HG02798 (cell line): Measurements from ENCODE around the gene FGD2.

ENCODE experiments used
- ATAC-seq: cut with Tn5 transposase; IDR thresholded peaks from one replicate; pipeline ENCODE4 v1.9.1; 2021; ENCODE audit warnings: mild to moderate bottlenecking; ENCODE audit not compliant: unreplicated experiment, poor library complexity

The FGD2 gene

DNA sequence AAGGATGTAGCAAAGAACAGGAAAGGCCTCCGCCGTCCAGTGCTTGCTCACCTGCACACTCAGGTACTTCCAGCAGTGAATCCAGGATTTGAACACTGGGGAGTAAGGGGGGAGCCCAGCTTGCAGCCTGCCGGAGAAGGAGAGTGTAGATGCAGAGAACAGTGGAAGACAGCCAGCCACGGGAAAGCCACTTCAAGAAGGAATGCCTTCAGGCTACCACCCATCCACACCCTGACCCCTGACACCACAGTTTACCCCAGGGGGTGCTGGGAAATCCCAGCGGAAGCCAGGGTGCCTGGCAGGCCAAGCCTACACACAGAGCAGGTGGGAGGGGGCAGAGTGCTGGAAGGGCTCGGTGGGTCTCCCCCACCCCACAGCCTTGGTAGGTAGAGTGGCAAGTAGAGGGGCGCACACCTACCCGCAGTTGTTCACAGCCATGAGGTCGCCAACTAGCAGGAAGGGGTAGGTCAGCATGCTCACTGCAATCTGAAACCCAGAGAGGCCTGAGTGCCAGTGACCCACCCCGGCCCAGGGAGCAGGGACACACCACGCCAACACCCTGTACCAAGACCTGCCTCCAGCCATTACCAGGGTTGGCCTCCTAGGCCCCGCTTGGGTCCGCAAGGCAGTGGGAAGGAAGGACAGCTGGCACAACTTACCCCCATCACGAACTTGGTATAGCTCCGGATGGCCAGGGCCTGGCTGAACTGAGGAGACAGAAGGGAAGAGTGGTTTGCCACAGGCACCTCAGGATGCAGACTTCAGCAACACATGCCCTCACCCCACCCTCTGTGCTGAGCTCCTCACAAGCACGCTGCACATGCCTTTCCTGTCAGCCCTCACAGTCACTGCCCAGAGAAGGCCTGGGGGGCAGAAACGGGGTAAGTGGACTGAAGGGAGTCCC, 35.2 kb upstream of the FGD2 start:
- no peak for ATAC-seq

- no peak for ATAC-seq
Measured at GRCh38 chr6:36970892-36971842, 34.3 kb upstream of the FGD2 start.

- no peak for ATAC-seq
Measured at GRCh38 chr6:36971921-36972673, 33.4 kb upstream of the FGD2 start.

DNA sequence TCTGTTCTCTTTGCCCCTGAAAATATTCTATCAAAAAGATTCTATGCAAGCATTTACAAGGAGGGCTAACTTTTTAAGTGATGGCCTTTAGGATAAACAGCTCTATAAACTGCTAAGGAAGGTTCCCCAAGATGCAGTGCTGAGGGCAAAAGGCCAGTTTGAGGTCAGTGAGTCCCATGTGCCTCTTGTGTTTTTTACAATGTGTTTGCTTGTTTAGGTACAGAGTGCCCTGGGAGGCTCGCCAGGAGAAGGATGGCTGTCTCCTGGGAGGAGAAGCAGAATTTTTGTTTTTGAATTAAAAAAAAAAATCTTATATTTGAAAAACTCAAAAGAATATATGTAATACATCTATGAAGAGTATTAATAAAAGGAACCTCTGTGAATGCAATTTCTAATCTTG, 32.3 kb upstream of the FGD2 start:
- ATAC-seq = no peak

DNA sequence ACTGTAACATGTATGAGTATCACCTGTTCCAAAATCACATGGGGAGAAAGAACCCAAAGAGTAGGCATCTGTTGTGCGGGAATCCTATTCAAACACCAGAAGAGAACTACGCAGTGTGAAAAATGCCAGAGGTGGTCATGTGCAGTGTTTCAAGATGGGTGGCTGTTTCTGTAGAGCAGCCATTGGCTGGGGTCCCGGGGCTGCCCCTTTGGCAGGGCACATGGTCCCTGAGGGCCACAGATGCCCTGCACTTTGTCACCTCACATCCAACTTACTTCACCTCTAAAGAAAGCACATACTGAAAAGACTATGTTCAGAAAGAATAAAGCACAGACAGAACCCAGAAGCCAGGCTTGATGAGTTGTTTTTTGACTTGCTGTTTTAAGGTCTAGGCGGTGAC, 31.8 kb upstream of the FGD2 start:
- no peak for ATAC-seq

DNA sequence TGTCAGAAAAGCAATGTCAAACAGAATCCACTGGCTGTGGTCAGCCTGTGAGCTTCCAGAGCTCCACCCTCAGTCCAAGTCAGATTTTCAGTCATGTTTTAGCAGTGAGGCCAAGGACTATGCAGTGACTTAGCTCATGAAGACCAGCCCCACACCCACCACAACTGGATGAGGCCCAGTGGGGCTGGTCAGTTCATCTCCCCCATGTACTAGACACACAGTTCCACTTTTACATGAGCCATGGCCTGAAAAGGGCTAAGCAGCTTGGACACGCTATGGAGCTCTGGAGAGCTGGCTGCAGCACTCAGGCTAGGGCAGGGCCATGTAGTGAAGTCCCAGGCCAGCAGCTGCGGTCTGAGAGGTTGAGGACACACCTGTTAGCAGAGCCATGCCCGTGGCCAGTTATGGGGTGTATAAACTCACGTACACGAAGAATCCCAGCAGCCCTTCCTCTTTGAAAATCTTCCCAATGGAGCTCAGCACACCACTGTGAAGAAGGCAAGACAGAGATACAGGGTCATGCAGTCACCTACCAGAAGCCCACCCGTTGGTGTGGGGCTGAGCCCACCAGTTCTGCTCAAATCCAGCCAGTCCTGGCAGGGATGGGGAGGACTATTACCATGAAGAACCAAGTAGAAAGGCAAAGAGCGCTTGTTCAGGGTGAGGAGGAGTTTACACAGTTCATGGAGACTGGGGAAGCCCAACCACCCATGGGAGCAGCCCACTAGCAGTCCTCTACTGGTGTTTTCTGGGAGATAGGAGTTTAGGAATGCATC, 30.0 kb upstream of the FGD2 start:
- ATAC-seq = no peak

- no peak for ATAC-seq
Measured at GRCh38 chr6:36976007-36976264, 29.5 kb upstream of the FGD2 start.

GRCh38 chr6:36976509-36976908, 28.9 kb upstream of the FGD2 start:
- no peak for ATAC-seq

DNA sequence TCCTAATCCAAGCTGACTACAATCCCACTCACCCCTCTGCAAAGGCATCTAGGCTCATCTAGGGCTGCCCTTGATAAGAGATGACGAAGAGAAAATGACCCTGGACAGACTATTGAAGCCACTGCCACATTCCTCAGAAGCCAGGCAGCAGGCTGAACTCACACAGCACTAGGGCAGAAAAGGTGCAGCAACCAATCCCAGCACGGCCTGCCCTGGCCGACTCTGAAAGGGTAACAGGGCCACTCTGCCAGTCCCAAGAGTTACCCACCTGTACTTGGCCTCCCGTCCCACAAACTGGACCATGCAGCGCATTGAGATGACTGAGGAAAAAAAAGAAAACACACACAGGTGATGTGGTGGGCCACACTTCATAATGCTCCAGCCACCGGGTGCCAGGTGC, 28.5 kb upstream of the FGD2 start:
- no peak for ATAC-seq

DNA sequence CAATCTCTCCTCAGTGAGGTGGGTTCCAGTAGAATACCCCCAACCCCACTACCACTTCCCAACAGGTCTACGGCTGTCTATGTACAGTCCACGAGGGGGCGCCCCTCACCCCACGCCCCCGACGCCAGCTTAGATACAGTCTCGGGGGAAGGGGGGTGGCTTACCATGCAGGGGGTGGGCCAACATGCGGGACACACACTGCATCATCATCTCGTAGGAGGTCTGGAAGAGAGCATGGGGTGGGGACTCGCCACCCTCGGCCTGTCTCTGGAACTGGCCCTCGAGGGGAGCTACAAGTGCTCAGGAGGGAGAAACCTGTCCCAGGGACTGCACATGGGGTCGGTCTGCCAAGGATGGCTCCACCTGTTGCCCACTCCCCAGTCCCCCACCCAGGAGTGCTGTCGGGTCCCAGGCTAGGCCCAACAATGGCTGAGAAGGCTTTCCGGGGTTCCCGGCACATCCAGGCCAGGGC, 27.9 kb upstream of the FGD2 start:
- ATAC-seq = no peak

DNA sequence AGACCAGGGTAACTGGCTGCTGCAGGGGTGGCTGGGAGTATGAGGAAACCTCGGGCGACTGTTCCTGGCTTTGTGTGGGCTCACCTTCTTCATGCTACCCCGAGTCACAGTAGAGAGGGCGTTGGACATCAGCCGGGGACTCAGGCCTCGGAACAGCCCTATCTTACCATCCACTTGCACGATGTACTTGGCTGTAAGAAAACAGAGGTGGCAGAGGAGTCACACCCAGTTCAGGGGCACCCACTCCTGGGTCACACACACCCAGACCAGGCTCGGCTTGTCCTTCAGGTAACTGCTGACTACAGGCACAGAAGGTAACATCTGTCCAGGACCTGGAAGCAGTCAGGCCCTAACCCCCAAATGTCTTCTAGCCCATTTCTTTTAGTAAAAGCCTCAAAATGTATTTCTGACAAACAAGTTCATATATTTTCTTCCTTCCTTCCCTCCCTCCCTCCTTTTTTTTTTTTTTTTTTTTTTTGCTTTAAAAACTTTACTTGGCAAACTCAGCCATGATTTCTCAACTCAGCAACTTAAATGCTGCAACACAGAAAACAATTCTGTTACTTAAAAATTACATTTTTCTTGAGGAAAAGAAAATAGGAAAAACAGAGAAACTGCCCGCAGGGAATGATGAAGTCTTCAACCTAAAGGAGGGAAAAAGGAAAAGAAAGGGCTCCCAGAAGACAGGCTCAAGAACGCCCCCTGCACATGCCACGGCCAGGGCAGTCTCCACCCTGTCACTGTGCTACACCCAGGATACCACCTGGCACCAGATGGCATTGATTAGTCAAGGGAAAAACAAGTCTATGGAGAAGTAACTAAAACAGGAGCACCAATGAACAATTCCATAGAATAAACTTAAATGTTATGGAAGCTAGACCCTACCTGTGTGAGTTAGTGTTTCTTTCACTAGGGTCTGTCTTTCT, 26.8 kb upstream of the FGD2 start:
- no peak for ATAC-seq

DNA sequence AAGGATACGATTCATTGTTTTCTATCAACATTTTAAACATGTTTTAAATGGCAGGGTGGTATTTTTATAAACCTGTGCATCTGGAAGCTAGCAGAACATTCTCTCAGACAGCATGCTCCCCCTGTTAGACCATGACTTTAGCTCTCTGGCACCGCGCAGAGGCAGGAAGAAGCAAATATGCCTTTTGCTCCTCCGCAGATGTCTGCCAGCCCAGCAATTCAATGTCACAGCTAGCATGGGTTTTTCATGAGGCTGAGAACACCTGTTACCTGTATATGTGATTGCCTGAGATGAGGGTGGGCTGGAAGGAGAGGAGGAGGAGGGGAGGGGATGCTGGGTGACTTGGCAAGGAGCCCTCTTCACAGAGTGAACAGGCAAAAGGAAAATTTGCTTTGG, 26.1 kb upstream of the FGD2 start:
- ATAC-seq = no peak

DNA sequence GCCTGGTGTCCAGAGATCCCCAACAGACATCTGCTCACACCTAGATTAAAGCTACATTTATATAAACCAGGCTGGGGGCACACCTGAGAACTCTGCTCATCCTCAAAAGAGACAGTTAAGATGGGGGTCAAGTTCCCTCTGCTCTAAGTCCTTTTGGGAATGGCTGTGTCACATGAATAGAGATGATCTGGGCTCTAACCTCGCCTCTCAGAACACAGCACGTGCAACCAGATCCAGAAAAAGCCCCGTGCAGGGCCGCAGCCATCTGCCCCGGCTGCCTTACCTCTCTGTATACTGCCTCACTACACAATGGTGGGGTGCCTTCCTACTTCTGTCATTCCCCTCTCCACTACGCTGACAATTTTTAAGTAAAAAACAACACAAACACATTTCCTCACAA, 25.3 kb upstream of the FGD2 start:
- ATAC-seq = no peak

- no peak for ATAC-seq
Measured at GRCh38 chr6:36980876-36981619, 24.4 kb upstream of the FGD2 start.

- ATAC-seq = no peak
Measured at GRCh38 chr6:36983538-36983937, 21.9 kb upstream of the FGD2 start.

DNA sequence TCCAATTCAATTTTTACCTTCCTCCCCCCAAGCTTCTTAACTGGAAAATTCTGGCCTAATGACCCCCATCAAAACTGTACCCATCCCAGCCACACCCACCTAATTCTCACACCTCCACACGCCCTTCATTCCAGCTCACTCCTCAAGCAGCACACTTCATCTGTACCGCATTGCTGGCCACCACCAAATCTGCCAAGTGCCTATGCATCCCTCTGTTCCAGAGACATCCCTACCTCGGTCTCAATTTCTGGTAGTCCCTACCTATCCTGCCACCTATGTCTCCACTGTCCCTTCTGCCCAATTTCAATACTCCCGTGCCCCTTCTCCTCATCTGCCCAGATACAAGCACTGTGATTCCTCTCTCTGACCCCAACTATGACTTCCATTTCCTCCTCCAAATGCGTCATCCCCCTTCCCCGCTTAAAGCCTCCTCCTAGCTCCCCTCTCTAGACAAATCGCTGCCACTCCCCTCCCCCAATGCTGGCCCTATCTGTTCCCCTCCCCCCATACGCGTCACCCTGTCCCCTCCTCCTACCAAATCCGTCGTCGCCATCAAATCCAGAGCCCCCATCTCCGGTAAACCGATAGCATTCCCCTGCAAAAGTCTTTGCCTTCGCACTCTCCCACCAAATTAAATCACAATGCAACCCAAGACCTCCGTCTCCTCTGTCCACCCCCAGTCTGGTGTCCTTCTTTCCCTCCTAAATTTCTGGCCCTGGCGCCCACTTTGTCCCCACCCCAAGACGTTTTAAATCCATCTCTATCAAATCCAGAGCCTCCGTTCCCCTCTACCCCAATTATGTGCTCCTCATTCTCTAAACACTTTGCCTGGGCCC, 20.7 kb upstream of the FGD2 start:
- ATAC-seq = no peak

DNA sequence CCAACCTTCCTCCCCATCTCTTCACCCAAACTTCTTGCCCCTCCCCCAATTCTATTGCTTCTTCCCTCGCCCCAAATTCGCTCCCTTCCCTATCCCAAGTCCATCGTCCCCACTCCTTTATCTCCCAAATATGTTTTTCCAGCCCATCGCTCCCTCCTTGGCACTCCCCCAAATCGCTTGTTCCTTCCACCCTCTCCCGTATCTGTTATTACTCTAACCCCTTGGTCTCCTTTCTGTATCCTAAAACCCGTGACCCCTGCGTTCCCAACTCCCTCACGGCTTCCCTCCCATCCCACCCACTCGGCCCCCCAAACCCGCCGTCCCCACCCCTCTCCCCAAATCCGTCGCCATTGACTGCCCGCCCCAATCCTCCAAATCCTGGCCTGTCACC, 20.0 kb upstream of the FGD2 start:
- ATAC-seq = no peak
